GM12891 (cell line): ENCODE results near the gene PDZK1IP1.

Source experiments
- PAX5 ChIP-seq: IDR thresholded peaks from 2 replicates; pipeline ENCODE4 v1.6.1; 2011; ENCODE audit warnings: low read length, moderate library complexity, mild to moderate bottlenecking; ENCODE audit not compliant: insufficient read depth, severe bottlenecking
- POLR2A ChIP-seq: IDR thresholded peaks from 2 replicates; pipeline ENCODE4 v1.6.1; 2011; ENCODE audit warnings: low read depth, low read length, control low read depth
- POLR2AphosphoS5 ChIP-seq: IDR thresholded peaks from 2 replicates; pipeline ENCODE4 v1.6.1; 2011; ENCODE audit warnings: low read depth, low read length, control low read depth
- SPI1 ChIP-seq: IDR thresholded peaks from 2 replicates; pipeline ENCODE4 v1.6.1; 2011; ENCODE audit warnings: low read depth, low read length, control low read depth
- TAF1 ChIP-seq: IDR thresholded peaks from 2 replicates; pipeline ENCODE4 v1.6.1; 2011; ENCODE audit warnings: low read depth, low read length, control low read depth

GRCh38 chr1:47210666-47211065 lies 20.8 kb upstream of the PDZK1IP1 start:
- no peak for TF ChIP-seq POLR2A
- no peak for TF ChIP-seq SPI1
- no peak for TF ChIP-seq TAF1
- no peak for TF ChIP-seq POLR2AphosphoS5
- TF ChIP-seq PAX5 = no peak
